Parathyroid adenoma (tissue), 2 donors: ENCODE measurements around the gene THSD1.

Source experiments
- H2AFZ ChIP-seq: fragments of 300-600 bp; sonication (generic); one replicate; pipeline ENCODE4 v1.7.0; 2017; ENCODE audit warnings: antibody characterized with exemption, mild to moderate bottlenecking
- H3K27ac ChIP-seq: fragments of 300-600 bp; sonication (generic); one replicate; pipeline ENCODE4 v1.7.0; 2017
- H3K27me3 ChIP-seq: fragments of 300-600 bp; sonication (generic); one replicate; pipeline ENCODE4 v1.7.0; 2017; ENCODE audit warnings: low read length; ENCODE audit not compliant: control insufficient read depth, insufficient read depth
- H3K36me3 ChIP-seq: fragments of 300-600 bp; sonication (generic); one replicate; pipeline ENCODE4 v1.7.0; 2017; ENCODE audit warnings: low read length; ENCODE audit not compliant: control insufficient read depth, insufficient read depth
- H3K4me1 ChIP-seq: fragments of 300-600 bp; sonication (generic); one replicate; pipeline ENCODE4 v1.7.0; 2017; ENCODE audit warnings: control low read depth
- H3K4me2 ChIP-seq: fragments of 300-600 bp; sonication (generic); one replicate; pipeline ENCODE4 v1.7.0; 2017; ENCODE audit warnings: low read length
- H3K4me3 ChIP-seq: fragments of 300-600 bp; sonication (generic); one replicate; pipeline ENCODE4 v1.7.0; 2017; ENCODE audit warnings: low read depth, low read length
- H3K79me2 ChIP-seq: fragments of 300-600 bp; sonication (generic); one replicate; pipeline ENCODE4 v1.7.0; 2017; ENCODE audit warnings: control low read depth
- H3K9ac ChIP-seq: fragments of 300-600 bp; sonication (generic); one replicate; pipeline ENCODE4 v1.7.0; 2017; ENCODE audit warnings: mild to moderate bottlenecking
- H3K9me3 ChIP-seq: fragments of 300-600 bp; sonication (generic); one replicate; pipeline ENCODE4 v1.7.0; 2017; ENCODE audit warnings: low read length; ENCODE audit not compliant: control insufficient read depth
- CTCF ChIP-seq: fragments of 300-600 bp; sonication (generic); IDR thresholded peaks from one replicate; pipeline ENCODE4 v1.7.0; 2017; ENCODE audit warnings: antibody characterized with exemption, mild to moderate bottlenecking
- donor health status: primary hyperparathyroidism.

The THSD1 gene

GRCh38 chr13:52449331-52450011 lies 43.5 kb upstream of the THSD1 start:
- H3K9me3 ChIP-seq, result no peaks in the 10 kb centered on the region
- peak overlapping the region; percentile 85 for H3K4me2 ChIP-seq
- TF ChIP-seq CTCF, result no peak
- H2AFZ ChIP-seq, result peak overlapping the region; percentile 85
- peak overlapping the region; percentile 61 for H3K27ac ChIP-seq
- H3K4me1 ChIP-seq, result no peaks in the 10 kb centered on the region
- H3K36me3 ChIP-seq, result no peaks in the 10 kb centered on the region
- no peaks in the 10 kb centered on the region for H3K79me2 ChIP-seq
- peak overlapping the region; percentile 65 for H3K4me3 ChIP-seq
- H3K9ac ChIP-seq, result no peak overlapping the region
- H3K27me3 ChIP-seq, result no peaks in the 10 kb centered on the region

GRCh38 chr13:52447815-52448552 lies 42.0 kb upstream of the THSD1 start:
- no peaks in the 10 kb centered on the region for H3K27me3 ChIP-seq
- H2AFZ ChIP-seq, result no peak overlapping the region
- no peak overlapping the region for H3K27ac ChIP-seq
- H3K9me3 ChIP-seq, result no peaks in the 10 kb centered on the region
- no peaks in the 10 kb centered on the region for H3K79me2 ChIP-seq
- H3K4me2 ChIP-seq, result no peak overlapping the region
- no peaks in the 10 kb centered on the region for H3K36me3 ChIP-seq
- H3K4me1 ChIP-seq, result no peaks in the 10 kb centered on the region
- no peak overlapping the region for H3K9ac ChIP-seq
- TF ChIP-seq CTCF, result no peak
- no peak overlapping the region for H3K4me3 ChIP-seq

GRCh38 chr13:52447354-52447753 lies 41.4 kb upstream of the THSD1 start:
- H3K36me3 ChIP-seq, result no peaks in the 10 kb centered on the region
- no peaks in the 10 kb centered on the region for H3K4me1 ChIP-seq
- no peak overlapping the region for H2AFZ ChIP-seq
- H3K27me3 ChIP-seq, result no peaks in the 10 kb centered on the region
- no peak overlapping the region for H3K9ac ChIP-seq
- H3K9me3 ChIP-seq, result no peaks in the 10 kb centered on the region
- H3K79me2 ChIP-seq, result no peaks in the 10 kb centered on the region
- TF ChIP-seq CTCF, result no peak
- no peak overlapping the region for H3K4me2 ChIP-seq
- H3K4me3 ChIP-seq, result no peak overlapping the region
- H3K27ac ChIP-seq, result no peak overlapping the region

GRCh38 chr13:52446265-52446664 lies 40.3 kb upstream of the THSD1 start:
- H3K36me3 ChIP-seq, result no peaks in the 10 kb centered on the region
- H3K4me2 ChIP-seq, result no peak overlapping the region
- no peaks in the 10 kb centered on the region for H3K27me3 ChIP-seq
- no peaks in the 10 kb centered on the region for H3K9me3 ChIP-seq
- H3K27ac ChIP-seq, result no peak overlapping the region
- H3K79me2 ChIP-seq, result no peaks in the 10 kb centered on the region
- TF ChIP-seq CTCF, result no peak
- no peak overlapping the region for H2AFZ ChIP-seq
- H3K4me1 ChIP-seq, result no peaks in the 10 kb centered on the region
- no peak overlapping the region for H3K4me3 ChIP-seq
- no peak overlapping the region for H3K9ac ChIP-seq
